Midbrain (tissue), 1 donor: ENCODE measurements around the gene HOXD8.

ENCODE experiments used
- DNase-seq: peaks from one replicate; lab custom pipeline; 2025; lab: John Stamatoyannopoulos, UW

Gene HOXD8

GRCh38 chr2:176128982-176129796, at the start of gene HOXD8:
Gene HOXD8, plus strand, starts transcription at chr2:176129705. Its CDS starts 662 bp downstream, at chr2:176130367.
- no peak for DNase-seq

- DNase-seq: no peak
These were observed 49.5 kb upstream of the HOXD8 start for GRCh38 chr2:176079831-176080539.

- no peak for DNase-seq
These were observed 48.7 kb upstream of the HOXD8 start for GRCh38 chr2:176080540-176081375.

DNA sequence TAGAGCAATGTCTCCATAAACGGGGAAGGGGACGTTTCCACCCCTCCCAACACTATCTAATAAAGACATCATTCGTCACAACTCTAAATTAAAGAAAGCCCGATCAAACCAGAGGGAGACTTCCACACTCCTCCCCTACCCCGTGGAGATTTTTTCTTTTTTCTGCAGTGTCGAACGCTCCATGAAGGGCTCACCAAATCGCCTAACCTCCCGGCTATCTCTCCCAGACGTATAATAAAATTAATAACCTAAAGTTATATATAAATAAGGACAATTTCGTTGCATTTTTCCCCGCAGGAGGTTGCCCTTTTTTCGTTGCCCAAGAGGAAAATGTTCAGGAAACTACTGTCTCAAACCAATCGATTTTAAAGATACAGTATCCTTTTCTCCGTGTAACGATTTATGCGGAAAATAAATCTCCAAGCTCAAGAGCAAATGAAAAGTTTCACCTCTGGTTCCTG, 48.1 kb upstream of the HOXD8 start:
- DNase-seq: no peak

DNA sequence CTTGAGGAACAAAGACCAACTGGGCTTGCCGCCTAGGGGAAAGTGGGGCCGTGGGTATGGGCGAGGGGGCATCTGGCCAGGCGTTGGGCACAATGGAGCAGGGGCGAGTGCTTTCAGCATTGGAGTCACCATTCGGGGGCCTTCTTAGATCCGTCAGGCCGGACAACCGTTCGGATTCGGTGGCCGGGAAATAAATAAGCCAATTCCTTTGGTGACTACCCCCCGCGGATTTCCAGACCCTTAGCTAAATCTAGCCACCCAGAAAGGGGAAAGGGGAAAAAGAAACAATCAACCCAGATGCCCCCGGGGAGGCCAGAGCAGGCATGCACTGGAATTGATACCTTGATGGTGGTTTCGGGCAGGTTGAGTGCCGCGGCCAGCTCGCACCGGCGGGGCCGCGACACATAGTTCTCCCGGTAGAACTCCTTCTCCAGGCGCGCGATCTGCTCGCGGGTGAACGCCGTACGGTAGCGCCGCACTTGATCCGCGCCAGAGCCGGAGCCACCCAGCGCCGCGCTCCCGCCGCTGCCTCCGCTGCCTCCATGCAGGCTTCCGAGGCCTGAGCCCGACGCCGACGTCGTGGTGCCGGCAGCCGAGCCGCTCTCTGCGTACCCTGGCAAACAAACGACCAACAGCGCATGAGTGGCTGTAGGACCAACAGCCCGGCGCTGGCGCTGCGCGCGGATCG, 47.5 kb upstream of the HOXD8 start:
- no peak for DNase-seq

GRCh38 chr2:176082525-176082823, 47.0 kb upstream of the HOXD8 start:
- DNase-seq: no peak

DNA sequence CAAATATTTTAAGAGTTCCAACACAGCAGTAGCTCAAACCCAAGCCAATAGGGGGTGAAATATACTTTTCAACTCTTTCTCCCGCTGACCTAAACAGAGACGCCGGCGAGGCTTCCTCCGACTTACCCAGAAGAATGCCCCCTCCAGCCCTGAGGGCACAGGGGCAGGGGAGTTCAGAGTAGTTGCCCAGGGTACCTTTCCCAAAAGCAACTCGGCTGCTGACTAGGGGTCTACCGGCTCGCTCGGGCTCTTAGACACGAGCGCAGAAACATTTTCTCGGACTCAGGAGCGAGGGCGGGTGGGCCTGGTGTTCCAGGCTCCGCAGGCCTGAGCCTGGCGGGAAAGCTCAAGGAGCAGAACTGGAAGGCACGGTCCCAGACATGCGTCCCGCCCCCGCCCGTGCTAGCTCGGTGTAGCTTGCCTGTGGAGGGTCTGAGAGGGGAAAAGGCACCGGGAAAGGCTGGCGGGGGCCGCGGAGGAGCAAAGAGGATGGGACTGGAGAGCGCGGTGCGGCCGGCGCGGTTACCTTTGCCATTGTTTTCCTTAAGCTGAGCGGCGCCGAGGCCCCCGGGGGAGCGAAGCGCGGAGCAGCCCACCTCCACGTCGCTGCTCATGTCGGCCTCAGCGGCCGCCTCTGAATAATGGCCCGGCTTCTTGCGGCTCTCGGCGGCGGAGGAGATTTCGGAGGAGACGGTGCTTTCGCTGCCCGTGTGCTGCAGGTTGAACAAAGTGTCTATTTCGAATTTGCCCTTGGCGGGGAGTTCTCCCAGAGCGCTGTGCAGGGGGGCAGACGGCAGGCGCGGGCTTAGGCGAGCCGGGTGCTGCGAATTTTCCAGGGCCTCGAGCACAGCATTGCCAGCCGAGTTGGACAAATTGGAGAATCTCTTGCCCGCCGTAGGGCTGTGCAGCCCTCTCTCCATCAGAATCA, 46.4 kb upstream of the HOXD8 start:
- no peak for DNase-seq

GRCh38 chr2:176083796-176084261, 45.7 kb upstream of the HOXD8 start, which contains the start of gene EVX2:
Gene EVX2, minus strand, starts transcription at chr2:176083962. Its CDS starts 186 bp downstream, at chr2:176083776.
- no peak for DNase-seq

- no peak for DNase-seq
These were observed 44.8 kb upstream of the HOXD8 start for GRCh38 chr2:176084611-176085119.

DNA sequence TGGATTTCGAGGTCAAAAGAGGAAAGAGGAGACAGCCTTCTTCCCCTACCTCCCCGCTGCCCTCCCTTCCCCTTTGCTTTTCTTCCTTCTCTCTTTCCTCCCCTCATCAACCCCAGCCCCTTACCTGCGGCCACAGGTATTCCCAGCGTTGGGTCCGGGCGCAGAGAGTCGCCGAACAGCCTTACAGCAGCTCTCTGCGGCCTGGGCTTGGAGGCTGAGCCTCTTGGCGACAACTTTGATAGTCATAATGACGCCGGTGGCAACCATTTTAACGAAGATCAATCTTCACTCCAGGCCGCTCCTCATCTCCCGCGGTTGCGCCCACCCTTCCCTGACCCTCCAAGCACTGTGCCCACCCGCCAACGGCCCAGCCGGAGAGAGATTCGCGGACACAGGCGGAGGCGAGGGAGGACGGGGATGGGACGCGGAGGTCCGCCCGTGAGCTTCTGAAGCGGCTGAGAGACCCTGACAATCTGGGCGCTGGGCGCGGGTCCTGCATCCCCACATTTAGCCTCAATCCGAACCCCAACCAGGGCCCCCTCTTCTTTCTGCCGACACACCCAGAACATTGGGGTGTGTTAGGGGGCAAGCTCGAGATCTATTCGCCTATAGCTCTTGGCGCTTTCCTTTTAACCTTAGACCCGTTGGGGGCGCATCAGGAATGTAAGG, 44.3 kb upstream of the HOXD8 start:
- no peak for DNase-seq

DNA sequence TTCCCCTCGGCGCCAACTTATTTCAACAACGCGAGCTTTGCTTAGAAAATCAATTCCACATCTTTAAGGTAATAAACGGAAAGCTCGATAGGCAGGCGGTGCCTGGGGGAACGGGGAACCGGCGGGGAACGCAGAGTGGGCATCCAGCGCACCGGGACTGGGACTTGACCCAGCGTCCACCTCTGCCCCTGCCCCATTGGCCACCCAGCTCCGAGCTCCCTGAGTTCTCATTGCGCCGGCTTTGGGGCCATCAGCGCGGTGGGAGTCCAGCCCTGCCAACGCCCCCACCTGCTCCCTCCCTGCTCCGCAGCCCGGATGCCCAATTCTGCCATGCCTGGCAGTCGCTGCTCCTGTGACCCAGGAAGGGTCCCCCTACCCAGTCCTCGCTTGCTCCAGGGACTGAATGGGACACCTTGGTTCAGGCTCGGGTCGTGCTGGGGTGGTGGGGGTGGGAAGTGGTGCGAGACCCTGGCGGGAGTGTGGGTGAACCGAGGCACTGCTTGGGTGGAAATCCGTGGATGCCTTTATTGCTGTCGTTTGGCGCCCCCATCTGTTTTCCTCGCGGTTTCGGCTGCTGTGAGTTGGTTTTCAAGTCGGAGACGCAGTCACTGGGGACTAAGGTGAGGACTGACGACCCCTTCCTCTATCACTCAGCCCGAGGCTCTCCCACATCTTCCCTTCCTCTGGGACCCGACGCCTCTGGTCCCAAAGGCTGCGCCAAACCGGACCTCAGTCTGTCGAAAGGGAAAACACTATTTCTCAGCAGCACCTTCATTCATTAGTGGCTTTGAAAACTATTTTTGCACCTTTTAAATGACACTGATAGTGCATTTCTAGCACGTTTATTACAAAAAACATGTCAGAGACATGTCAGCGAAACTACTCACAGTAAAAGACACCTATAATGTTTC, 43.4 kb upstream of the HOXD8 start:
- peak; percentile 63 for DNase-seq

DNA sequence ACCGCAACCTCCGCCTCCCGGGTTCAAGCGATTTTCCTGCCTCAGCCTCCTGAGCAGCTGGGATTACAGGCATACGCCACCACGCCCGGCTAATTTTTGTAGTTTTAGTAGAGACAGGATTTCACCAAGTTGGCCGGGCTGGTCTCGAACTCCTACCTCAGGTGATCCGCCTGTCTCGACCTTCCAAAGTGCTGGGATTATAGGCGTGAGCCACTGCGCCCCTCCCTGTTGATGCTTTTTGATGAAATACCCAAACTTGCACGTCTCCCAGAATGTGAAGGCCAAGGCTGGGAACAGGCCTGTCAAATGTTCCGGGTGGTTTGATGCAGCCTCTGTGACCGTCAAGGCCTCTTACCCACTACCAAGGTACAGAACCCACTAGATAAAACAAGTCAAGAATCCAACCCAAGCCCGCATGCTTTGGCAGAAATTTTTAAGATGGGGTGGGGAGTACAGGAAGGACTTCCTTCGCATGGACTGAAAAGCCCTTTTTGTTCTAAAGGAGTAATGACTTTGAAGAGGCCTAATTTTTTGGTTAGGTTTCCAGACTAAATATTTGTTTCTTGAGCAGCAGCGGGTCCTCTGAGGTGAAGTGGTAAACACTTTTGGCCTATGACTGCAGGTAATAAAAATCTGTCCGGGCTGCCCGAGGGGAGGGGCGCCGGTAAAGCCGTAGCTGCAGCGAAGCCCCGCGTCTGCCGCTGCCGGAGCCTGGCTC, 42.0 kb upstream of the HOXD8 start:
- no peak for DNase-seq

DNA sequence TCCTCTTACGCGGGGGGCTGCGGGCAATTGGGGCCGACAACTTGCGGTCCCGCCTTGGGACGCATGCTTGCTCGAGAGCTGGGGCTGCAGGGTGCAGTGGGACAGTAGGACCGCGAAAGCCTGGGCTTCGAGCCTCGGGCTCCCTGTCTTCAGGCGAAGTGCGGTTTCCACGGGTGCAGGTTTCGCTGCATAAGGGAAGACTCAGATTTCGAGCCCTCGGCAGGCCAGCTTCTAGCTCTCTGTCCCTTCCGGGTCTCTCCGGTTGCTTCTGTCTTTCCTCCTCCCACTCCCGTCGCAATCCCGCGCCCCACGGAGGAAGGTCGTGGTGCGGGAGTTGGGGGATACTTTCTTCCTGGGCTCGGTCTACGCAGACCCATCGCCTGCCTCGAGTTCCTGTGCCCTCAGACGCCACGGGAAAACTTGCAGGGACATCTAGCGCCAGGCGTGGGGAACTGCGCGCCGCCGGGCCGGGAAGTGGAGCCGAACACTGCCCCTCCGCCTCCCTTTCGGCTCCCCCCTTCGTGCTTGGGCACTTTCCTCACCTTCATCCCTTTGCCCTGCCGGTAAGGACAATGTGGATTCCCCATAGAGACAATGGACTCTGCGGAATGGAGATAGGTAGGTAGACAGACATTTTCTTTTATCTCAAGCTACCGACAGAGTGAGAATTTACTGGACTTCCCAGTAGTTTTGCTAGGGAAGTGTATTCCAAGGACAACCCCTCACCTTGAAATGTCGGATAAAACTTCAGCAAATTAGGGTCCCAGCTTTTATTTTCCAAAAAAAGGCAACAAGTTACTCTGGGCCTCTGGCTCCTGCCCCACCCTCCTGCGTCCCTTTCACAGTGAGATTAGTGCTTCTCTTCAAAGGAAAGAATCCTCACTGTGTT, 41.2 kb upstream of the HOXD8 start:
- peak; percentile 5 for DNase-seq

- no peak for DNase-seq
These were observed 40.3 kb upstream of the HOXD8 start for GRCh38 chr2:176088937-176089842.

DNA sequence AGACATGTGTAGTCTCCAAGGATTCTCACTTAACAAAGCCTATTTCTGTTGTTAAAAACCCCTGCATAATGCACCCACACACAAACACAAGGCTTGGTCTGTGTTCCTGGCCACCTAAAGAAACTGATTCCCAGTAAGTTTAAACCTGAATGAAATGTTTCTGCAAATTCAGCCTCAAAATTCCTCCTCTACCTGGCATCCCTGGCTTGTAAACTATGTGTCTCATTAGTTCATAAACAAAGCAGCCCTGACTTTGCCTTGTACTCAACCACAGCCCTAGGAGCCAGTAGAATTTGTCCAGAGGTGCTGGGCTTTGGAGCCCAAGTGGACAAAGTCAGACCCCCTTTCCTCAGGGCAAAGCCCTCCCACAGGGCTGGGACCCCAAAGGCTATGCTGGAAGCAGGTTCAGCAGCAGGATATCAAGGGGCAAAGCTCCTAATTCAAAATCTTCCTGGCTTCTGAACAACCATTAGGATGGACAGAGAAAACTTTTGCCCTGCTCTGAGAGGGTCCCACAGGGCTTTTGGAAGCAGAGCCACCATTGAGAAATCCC, 39.6 kb upstream of the HOXD8 start:
- no peak for DNase-seq

- no peak for DNase-seq
These were observed 38.6 kb upstream of the HOXD8 start for GRCh38 chr2:176090862-176091261.
